Stimulated activated CD4-positive, alpha-beta T cell treated with anti-CD3 and anti-CD28 coated beads, Interleukin-2, amount 100 ng/mL, for 48 hours (primary cell): ENCODE data around the gene MMP24OS.
"Not testable (repeated sequence)": the region's sequence is repeated elsewhere in the genome, so short reads cannot be mapped to it uniquely, and the experiment has no call there.

ENCODE experiments used
- DNase-seq, 2 donors: peaks; one replicate each; pipeline ENCODE4 v3.0.0-alpha.2; 2020

The MMP24OS gene

GRCh38 chr20:35273449-35274171 is 4.3 kb downstream of the MMP24OS start:
- DNase-seq = no peak

- DNase-seq = no peak
Observed at GRCh38 chr20:35271904-35272303, 6.0 kb downstream of the MMP24OS start.

- no peak for DNase-seq
Observed at GRCh38 chr20:35271073-35271882, 6.6 kb downstream of the MMP24OS start.

- DNase-seq = no peak
Observed at GRCh38 chr20:35270021-35270902, 7.7 kb downstream of the MMP24OS start.

GRCh38 chr20:35269055-35269781 is 8.7 kb downstream of the MMP24OS start:
- peak; percentile 34 to 44 for DNase-seq

- no peak for DNase-seq
Observed at GRCh38 chr20:35267092-35267491, 10.8 kb downstream of the MMP24OS start.

- DNase-seq = no peak
Observed at GRCh38 chr20:35264755-35265154, 13.2 kb downstream of the MMP24OS start.

GRCh38 chr20:35263532-35264341 is 14.2 kb downstream of the MMP24OS start:
- no peak for DNase-seq

- DNase-seq = not testable (repeated sequence)
Observed at GRCh38 chr20:35262731-35263531, 15.0 kb downstream of the MMP24OS start.

GRCh38 chr20:35262321-35262720 is 15.6 kb downstream of the MMP24OS start:
- DNase-seq = not testable (repeated sequence)

- no peak for DNase-seq
Observed at GRCh38 chr20:35260426-35260825, 17.5 kb downstream of the MMP24OS start.

GRCh38 chr20:35257175-35257909 is 20.6 kb downstream of the MMP24OS start:
- DNase-seq = no peak

- no peak for DNase-seq
Observed at GRCh38 chr20:35254448-35254999, 23.4 kb downstream of the MMP24OS start.

GRCh38 chr20:35253010-35253409 is 24.9 kb downstream of the MMP24OS start:
- no peak for DNase-seq

GRCh38 chr20:35252598-35252997 is 25.3 kb downstream of the MMP24OS start:
- DNase-seq = not testable (repeated sequence)

- DNase-seq = no peak
Observed at GRCh38 chr20:35252037-35252461, 25.9 kb downstream of the MMP24OS start.

- no peak for DNase-seq
Observed at GRCh38 chr20:35251613-35251940, 26.3 kb downstream of the MMP24OS start.

GRCh38 chr20:35248641-35249475 is 29.1 kb downstream of the MMP24OS start:
- DNase-seq = no peak

GRCh38 chr20:35246723-35247122 is 31.2 kb downstream of the MMP24OS start:
- no peak for DNase-seq
